ENCODE results near the gene CCDC90B.

Gene CCDC90B

GRCh38 chr11:83326326-83326725, 40.2 kb upstream of the CCDC90B start:
- TF ChIP-seq EZH2 (IDR thresholded peaks at IDR 0.05; ENCODE audit: borderline replicate concordance, low read depth, low read length, severe bottlenecking) (no peak), CTCF (IDR thresholded peaks at IDR 0.05; ENCODE audit: borderline replicate concordance, extremely low read depth, low read length, poor library complexity, severe bottlenecking) (no peak)
- no peaks in the 10 kb centered on the region for H4K20me1 ChIP-seq (ENCODE audit: insufficient read depth, low read length)

GRCh38 chr11:83319346-83319745, 33.2 kb upstream of the CCDC90B start:
- H3K9me3 ChIP-seq (ENCODE audit: insufficient read depth, low read length, severe bottlenecking) = no peaks in the 10 kb centered on the region
- no peak overlapping the region for H2AFZ ChIP-seq (ENCODE audit: low read depth, low read length)
- H3K9ac ChIP-seq (ENCODE audit: low read depth, low read length) = no peak overlapping the region
- H3K4me1 ChIP-seq (ENCODE audit: insufficient read depth, low read length) = no peaks in the 10 kb centered on the region
- ATAC-seq (ENCODE audit: insufficient read depth, low read depth) (no peak), DNase-seq (no peak)
- no peaks in the 10 kb centered on the region for H3K36me3 ChIP-seq (ENCODE audit: insufficient read depth, low read length)
- no peaks in the 10 kb centered on the region for H3K79me2 ChIP-seq (ENCODE audit: insufficient read depth, low read length)
- no peaks in the 10 kb centered on the region for H4K20me1 ChIP-seq (ENCODE audit: insufficient read depth, low read length)
- no peak overlapping the region for H3K27ac ChIP-seq (ENCODE audit: low read length)
- TF ChIP-seq CTCF (IDR thresholded peaks at IDR 0.05; ENCODE audit: borderline replicate concordance, extremely low read depth, low read length, poor library complexity, severe bottlenecking) (no peak), EZH2 (IDR thresholded peaks at IDR 0.05; ENCODE audit: borderline replicate concordance, low read depth, low read length, severe bottlenecking) (no peak)
- no peak overlapping the region for H3K4me2 ChIP-seq (ENCODE audit: insufficient read depth, low read length)
- no peaks in the 10 kb centered on the region for H3K27me3 ChIP-seq (ENCODE audit: insufficient read depth, low read length, poor library complexity)
- H3K4me3 ChIP-seq (ENCODE audit: low read depth in 1 of 2, low read length in 2 of 2) = no peak overlapping the region

More at GRCh38 chr11:83326326-83326725, 40.2 kb upstream of the CCDC90B start:
- DNase-seq (no peak), ATAC-seq (ENCODE audit: insufficient read depth, low read depth) (no peak)
- Histone ChIP-seq H2AFZ (ENCODE audit: low read depth, low read length) (no peak overlapping the region), H3K4me1 (ENCODE audit: insufficient read depth, low read length) (no peaks in the 10 kb centered on the region), H3K79me2 (ENCODE audit: insufficient read depth, low read length) (no peaks in the 10 kb centered on the region), H3K9ac (ENCODE audit: low read depth, low read length) (no peak overlapping the region), H3K27me3 (ENCODE audit: insufficient read depth, low read length, poor library complexity) (no peaks in the 10 kb centered on the region), H3K4me3 (ENCODE audit: low read depth in 1 of 2, low read length in 2 of 2) (no peak overlapping the region), H3K9me3 (ENCODE audit: insufficient read depth, low read length, severe bottlenecking) (peaks cover 3% of the 10 kb centered on the region), H3K4me2 (ENCODE audit: insufficient read depth, low read length) (no peak overlapping the region), H3K36me3 (ENCODE audit: insufficient read depth, low read length) (no peaks in the 10 kb centered on the region), H3K27ac (ENCODE audit: low read length) (no peak overlapping the region)

- no peak for ATAC-seq (ENCODE audit: insufficient read depth, low read depth)
- Histone ChIP-seq H3K27me3 (ENCODE audit: insufficient read depth, low read length, poor library complexity) (no peaks in the 10 kb centered on the region), H3K9ac (ENCODE audit: low read depth, low read length) (no peak overlapping the region), H3K27ac (ENCODE audit: low read length) (no peak overlapping the region), H3K4me3 (ENCODE audit: low read depth in 1 of 2, low read length in 2 of 2) (no peak overlapping the region), H3K4me1 (ENCODE audit: insufficient read depth, low read length) (no peaks in the 10 kb centered on the region), H3K9me3 (ENCODE audit: insufficient read depth, low read length, severe bottlenecking) (no peaks in the 10 kb centered on the region), H3K36me3 (ENCODE audit: insufficient read depth, low read length) (no peaks in the 10 kb centered on the region), H2AFZ (ENCODE audit: low read depth, low read length) (no peak overlapping the region), H3K79me2 (ENCODE audit: insufficient read depth, low read length) (no peaks in the 10 kb centered on the region), H3K4me2 (ENCODE audit: insufficient read depth, low read length) (no peak overlapping the region), H4K20me1 (ENCODE audit: insufficient read depth, low read length) (no peaks in the 10 kb centered on the region)
- DNase-seq = no peak
- TF ChIP-seq CTCF (IDR thresholded peaks at IDR 0.05; ENCODE audit: borderline replicate concordance, extremely low read depth, low read length, poor library complexity, severe bottlenecking) (no peak), EZH2 (IDR thresholded peaks at IDR 0.05; ENCODE audit: borderline replicate concordance, low read depth, low read length, severe bottlenecking) (no peak)
Observed at GRCh38 chr11:83318931-83319330, 32.8 kb upstream of the CCDC90B start.

Data from DND-41 (cell line).